Colonic mucosa (tissue), 4 donors: ENCODE results near the gene MATN4. TPM values are rescaled to one million over a fixed set of nuclear protein-coding genes. Genes with fewer than 3 reads are reported as not detected.
A peak's percentile ranks its signal among the peaks of the same experiment; 100 is the strongest.
"Not testable (repeated sequence)": the region's sequence is repeated elsewhere in the genome, so short reads cannot be mapped to it uniquely, and the experiment has no call there.

ENCODE experiments used
- DNase-seq: peaks from one replicate; pipeline ENCODE4 v3.0.0-alpha.2; 2020
- H3K27ac ChIP-seq: fragments of 200-600 bp; one replicate; pipeline ENCODE4 v1.8.0; 2021
- H3K27me3 ChIP-seq: fragments of 200-600 bp; one replicate; pipeline ENCODE4 v1.8.0; 2021
- H3K36me3 ChIP-seq: fragments of 200-600 bp; one replicate; pipeline ENCODE4 v1.8.0; 2021
- H3K4me1 ChIP-seq: fragments of 200-600 bp; one replicate; pipeline ENCODE4 v1.8.0; 2021; ENCODE audit warnings: mild to moderate bottlenecking
- H3K4me3 ChIP-seq: fragments of 200-600 bp; one replicate; pipeline ENCODE4 v1.8.0; 2021
- H3K9ac ChIP-seq, 2 donors: one replicate each; pipeline ENCODE4 v1.7.0; 2013; ENCODE audit warnings: control low read depth in 2 of 2, low read depth in 2 of 2, low read length in 2 of 2
- H3K9me3 ChIP-seq: fragments of 200-600 bp; one replicate; pipeline ENCODE4 v1.8.0; 2021
- intact Hi-C: fragments of 100-400 bp; cut with DNase I; formaldehyde crosslinking; loops from one replicate; pipeline ENCODE4 v1.14.1; 2022
- total RNA-seq, 2 donors: library from RNA; stranded (reverse); fragmentation: NEBNext Ultra II Directional in 1 of 2; extraction: Animal tissue kit (Norgen Biotek cat#: 25700) in 1 of 2; gene quantifications; one replicate each; pipeline ENCODE4 v1.2.1, GENCODE V29; 2021
- TF ChIP-seq, protein P1 (sequence below): fragments of 200-600 bp; IDR thresholded peaks from one replicate; pipeline ENCODE4 v1.8.0; 2022; ENCODE audit warnings: antibody characterized with exemption, mild to moderate bottlenecking
- donor health status: healthy.
- donor health status: DM: no; HTN: no; CAD: no.
- donor health status: DM: no; HTN: no; CAD: no.

Gene MATN4
- total RNA-seq = under 1 TPM in 1 of 2 donors, not detected in 1; 0.47 TPM

DNA sequence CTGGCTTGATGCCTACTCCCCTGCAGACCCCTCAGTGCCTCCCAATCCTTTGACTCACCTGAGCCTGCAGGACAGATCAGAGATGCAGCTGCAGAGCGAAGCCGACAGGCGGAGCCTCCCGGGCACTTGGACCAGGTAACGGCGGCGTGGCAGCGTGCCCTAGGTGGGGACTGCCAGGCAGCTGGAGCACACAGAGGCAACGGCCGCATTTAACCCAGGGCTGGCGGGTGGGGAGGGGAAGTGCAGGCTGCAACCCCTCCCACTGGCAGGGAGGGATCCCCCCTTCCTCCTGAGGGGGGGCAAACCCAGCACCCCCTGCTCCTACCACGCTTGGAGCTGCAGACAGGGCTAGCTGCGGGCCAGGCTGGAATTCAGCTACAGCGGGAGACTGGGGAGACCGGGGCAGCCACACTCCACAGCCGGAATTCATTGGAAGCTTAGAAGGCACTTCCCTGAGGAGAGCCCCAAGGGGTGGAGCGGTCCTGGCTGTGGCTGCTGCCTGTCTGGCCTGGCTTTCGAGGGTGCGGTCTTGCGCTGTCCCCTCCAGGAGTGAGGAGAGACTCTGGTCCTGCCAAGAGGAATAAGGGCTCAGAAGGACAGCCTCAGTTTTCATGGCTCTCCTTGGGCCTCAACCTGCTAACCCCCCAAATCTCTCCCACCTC lies at the start of gene MATN4:
Gene MATN4, minus strand, starts transcription at position 183 of the 662 bp plus-strand sequence. CDS start 2,717 bp downstream, outside the sequence.
- Histone ChIP-seq H3K36me3 (no peaks in the 10 kb centered on the region), H3K4me1 (no peaks in the 10 kb centered on the region), H3K4me3 (no peak within 1 kb of the TSS), H3K27ac (no peak within 1 kb of the TSS), H3K9me3 (no peaks in the 10 kb centered on the region), H3K9ac (no peak within 1 kb of the TSS), H3K27me3 (peaks cover 15% of the 10 kb centered on the region)
- TF ChIP-seq, protein P1, sequence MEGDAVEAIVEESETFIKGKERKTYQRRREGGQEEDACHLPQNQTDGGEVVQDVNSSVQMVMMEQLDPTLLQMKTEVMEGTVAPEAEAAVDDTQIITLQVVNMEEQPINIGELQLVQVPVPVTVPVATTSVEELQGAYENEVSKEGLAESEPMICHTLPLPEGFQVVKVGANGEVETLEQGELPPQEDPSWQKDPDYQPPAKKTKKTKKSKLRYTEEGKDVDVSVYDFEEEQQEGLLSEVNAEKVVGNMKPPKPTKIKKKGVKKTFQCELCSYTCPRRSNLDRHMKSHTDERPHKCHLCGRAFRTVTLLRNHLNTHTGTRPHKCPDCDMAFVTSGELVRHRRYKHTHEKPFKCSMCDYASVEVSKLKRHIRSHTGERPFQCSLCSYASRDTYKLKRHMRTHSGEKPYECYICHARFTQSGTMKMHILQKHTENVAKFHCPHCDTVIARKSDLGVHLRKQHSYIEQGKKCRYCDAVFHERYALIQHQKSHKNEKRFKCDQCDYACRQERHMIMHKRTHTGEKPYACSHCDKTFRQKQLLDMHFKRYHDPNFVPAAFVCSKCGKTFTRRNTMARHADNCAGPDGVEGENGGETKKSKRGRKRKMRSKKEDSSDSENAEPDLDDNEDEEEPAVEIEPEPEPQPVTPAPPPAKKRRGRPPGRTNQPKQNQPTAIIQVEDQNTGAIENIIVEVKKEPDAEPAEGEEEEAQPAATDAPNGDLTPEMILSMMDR = no peak
- DNase-seq = no peak
- intact Hi-C loops = no loop called here

DNA sequence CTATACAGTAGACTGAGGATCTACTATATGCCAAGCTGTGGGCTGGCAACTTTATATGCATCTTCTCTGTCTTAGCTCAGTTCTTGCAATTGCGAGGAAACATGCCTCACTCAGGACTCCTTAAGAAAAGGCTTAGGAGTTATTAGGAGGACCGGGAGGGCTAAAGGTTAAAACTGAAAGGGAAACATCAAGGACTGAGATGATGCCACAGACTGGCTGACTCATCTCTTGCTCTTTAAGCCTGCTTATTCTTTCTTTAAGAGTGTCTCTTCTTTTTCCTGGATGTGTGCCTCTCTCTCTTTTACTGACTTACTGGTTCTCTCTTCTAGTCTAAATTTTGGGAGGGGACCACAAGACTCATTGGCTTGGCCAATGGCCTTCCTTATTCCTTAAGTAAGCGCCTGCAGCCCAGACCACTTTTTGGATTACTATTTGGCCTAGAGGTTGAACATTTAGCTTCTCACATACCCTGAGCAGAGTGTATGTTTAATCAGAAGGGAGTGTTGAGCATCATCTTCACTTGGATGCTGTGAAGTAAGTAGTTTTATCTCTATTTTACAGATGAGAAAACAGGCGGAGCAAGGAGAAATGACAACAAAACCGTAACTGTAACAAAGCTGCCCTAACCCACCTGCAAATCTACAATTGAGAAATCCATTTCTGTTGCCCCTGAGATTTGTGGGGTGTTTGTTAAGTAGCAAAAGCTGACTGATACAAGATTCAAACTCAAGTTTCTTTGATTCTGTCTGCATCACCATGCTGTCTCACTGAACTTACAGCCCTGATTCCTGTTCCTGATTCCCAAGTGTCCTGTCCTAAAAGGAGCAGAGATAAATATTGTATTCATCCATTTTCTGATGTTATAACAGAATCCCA lies 47.3 kb upstream of the MATN4 start:
- intact Hi-C loops = no loop called here
- H3K27me3 ChIP-seq = no peaks in the 10 kb centered on the region
- H3K9ac ChIP-seq = no peak overlapping the region
- H3K36me3 ChIP-seq = no peaks in the 10 kb centered on the region
- H3K4me3 ChIP-seq = no peak overlapping the region
- H3K4me1 ChIP-seq = peaks cover 8% of the 10 kb centered on the region
- no peaks in the 10 kb centered on the region for H3K9me3 ChIP-seq
- no peak for DNase-seq
- TF ChIP-seq, protein P1 = no peak
- peak overlapping the region; percentile 16 for H3K27ac ChIP-seq

- H3K27me3 ChIP-seq = no peaks in the 10 kb centered on the region
- H3K36me3 ChIP-seq = no peaks in the 10 kb centered on the region
- intact Hi-C loops = no loop called here
- peak overlapping the region; percentile 16 for H3K27ac ChIP-seq
- no peak overlapping the region for H3K9ac ChIP-seq
- no peak for DNase-seq
- no peaks in the 10 kb centered on the region for H3K9me3 ChIP-seq
- peaks cover 8% of the 10 kb centered on the region for H3K4me1 ChIP-seq
- TF ChIP-seq, protein P1 = no peak
- no peak overlapping the region for H3K4me3 ChIP-seq
Measured at GRCh38 chr20:45354423-45355208, 46.5 kb upstream of the MATN4 start.

DNA sequence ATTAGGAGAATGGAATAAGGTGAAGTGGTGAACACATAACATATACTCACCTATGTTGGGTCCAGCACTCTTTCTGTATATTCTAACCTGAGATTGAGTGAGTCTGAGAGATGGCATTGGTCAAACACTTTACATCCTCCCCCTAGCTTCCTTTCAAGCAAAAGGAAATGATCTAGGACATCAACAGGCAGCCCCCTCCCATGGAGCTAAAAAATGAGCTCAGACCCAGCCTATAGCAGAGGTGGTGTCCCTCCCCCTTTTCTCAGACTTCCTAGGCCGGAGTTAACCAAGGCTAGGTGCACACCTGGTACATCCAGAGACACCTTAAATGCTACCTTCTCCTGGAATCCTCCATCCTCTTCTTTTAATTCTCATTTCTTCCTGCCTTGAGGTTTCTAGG lies 45.6 kb upstream of the MATN4 start:
- no peak overlapping the region for H3K4me3 ChIP-seq
- TF ChIP-seq, protein P1 = no peak

DNA sequence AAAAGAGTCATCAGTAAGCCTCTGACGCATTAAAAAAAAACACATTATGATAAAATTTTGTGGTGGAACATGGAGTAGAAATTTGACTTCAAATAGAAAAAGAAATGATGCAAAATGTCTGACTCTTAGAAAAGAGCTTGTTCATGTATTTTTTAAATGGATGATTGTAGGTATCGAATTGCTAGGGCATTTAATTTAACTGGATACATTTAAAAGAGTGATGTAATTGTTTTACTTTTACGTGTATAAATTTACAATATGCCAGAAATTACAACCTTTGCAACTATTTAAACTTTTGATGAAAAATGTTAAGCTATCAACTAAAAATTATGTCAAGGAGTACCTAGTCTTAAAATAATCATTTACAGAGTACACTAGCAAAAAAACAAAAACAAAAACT lies 44.6 kb upstream of the MATN4 start:
- TF ChIP-seq, protein P1 = no peak
- H3K36me3 ChIP-seq = no peaks in the 10 kb centered on the region
- H3K9me3 ChIP-seq = no peaks in the 10 kb centered on the region
- no peak overlapping the region for H3K27ac ChIP-seq
- no peak overlapping the region for H3K4me3 ChIP-seq
- H3K4me1 ChIP-seq = peaks cover 9% of the 10 kb centered on the region
- DNase-seq = no peak
- no peaks in the 10 kb centered on the region for H3K27me3 ChIP-seq
- intact Hi-C loops = no loop called here
- no peak overlapping the region for H3K9ac ChIP-seq

More for the DNA sequence above, 45.6 kb upstream of the MATN4 start:
- no peak overlapping the region for H3K9ac ChIP-seq
- DNase-seq = no peak
- H3K27me3 ChIP-seq = no peaks in the 10 kb centered on the region
- intact Hi-C loops = no loop called here
- no peaks in the 10 kb centered on the region for H3K9me3 ChIP-seq
- peaks cover 8% of the 10 kb centered on the region for H3K4me1 ChIP-seq
- H3K27ac ChIP-seq = no peak overlapping the region
- no peaks in the 10 kb centered on the region for H3K36me3 ChIP-seq

- H3K4me1 ChIP-seq, H3K27me3 ChIP-seq, DNase-seq, H3K9ac ChIP-seq, H3K9me3 ChIP-seq, H3K27ac ChIP-seq, H3K4me3 ChIP-seq, H3K36me3 ChIP-seq, intact Hi-C loops: not testable (repeated sequence)
Measured at GRCh38 chr20:45350795-45351194, 42.7 kb upstream of the MATN4 start.
